K562 (cell line): ENCODE results near the gene MEIKIN. TPM values are rescaled to one million over a fixed set of nuclear protein-coding genes. Genes with fewer than 3 reads are reported as not detected.

Source experiments
- ATAC-seq: fragments of 200-7000 bp; cut with Tn5 transposase; 3 replicates; pipeline ENCODE4 v1.9.1; 2020; ENCODE audit warnings: moderate library complexity
- BruUV-seq: library from RNA; stranded (reverse); fragments of 400-500 nt; replicated peaks from 2 replicates; lab custom pipeline; 2021; lab: Mats Ljungman, UMichigan
- CTCF ChIA-PET: fragments of 300-600 bp; formaldehyde crosslinking; extraction: SDS; loops from one replicate; lab custom pipeline; 2021; ENCODE audit warnings: low intra/inter-chr PET ratio; lab: Yijun Ruan, JAX
- POLR2A ChIA-PET: fragments of 300-600, 350-650 bp; sonication (Branson Sonifier 250); formaldehyde crosslinking; extraction: SDS; loops from one replicate; lab custom pipeline; 2021; ENCODE audit warnings: antibody characterized with exemption, inconsistent platforms; lab: Yijun Ruan, JAX
- DNase-seq, 4 experiments: peaks; one replicate each; pipeline versions ENCODE4 v3.0.0 to v3.0.0-alpha.2; 2011 to 2018; ENCODE audit warnings: low spot score in 3 of 4, mixed read lengths in 3 of 4; ENCODE audit errors: extremely low read depth in 1 of 4
- FAIRE-seq: peaks from 2 replicates; lab custom pipeline; 2011; peaks lifted over from hg19 to GRCh38; lab: Jason Lieb, UNC
- H2AFZ ChIP-seq: 2 replicates; pipeline ENCODE4 v1.6.0; 2011; ENCODE audit warnings: low read depth, low read length, control low read depth, inconsistent platforms
- H3K27ac ChIP-seq: fragments of 200-600 bp; 3 replicates; pipeline ENCODE4 v1.8.0; 2011; ENCODE audit warnings: low read depth, mild to moderate bottlenecking, control low read depth, inconsistent platforms, low read length, moderate library complexity, mixed read lengths; ENCODE audit errors: extremely low read depth
- H3K27me3 ChIP-seq, 2 experiments: fragments of 300-600 bp in 1 of 2; 2 replicates in 1 of 2; 3 replicates in 1 of 2; pipeline versions ENCODE4 v1.6.0 to v1.8.0; 2011; ENCODE audit warnings: inconsistent platforms in 2 of 2, low read length in 2 of 2, mild to moderate bottlenecking in 1 of 2, mixed read lengths in 1 of 2, moderate library complexity in 1 of 2; ENCODE audit not compliant: control insufficient read depth in 2 of 2, insufficient read depth in 2 of 2
- H3K36me3 ChIP-seq: fragments of 300-600 bp; 3 replicates; pipeline ENCODE4 v1.8.0; 2011; ENCODE audit warnings: mild to moderate bottlenecking, low read length, inconsistent platforms; ENCODE audit not compliant: control insufficient read depth, insufficient read depth
- H3K4me1 ChIP-seq, 2 experiments: fragments of 200-600 bp in 1 of 2; replicated peaks in 1 of 2; 2 replicates in 1 of 2; 3 replicates in 1 of 2; pipeline versions ENCODE4 v1.5.1 to v1.8.0; 2011; ENCODE audit warnings: inconsistent platforms in 2 of 2, low read length in 2 of 2, mild to moderate bottlenecking in 1 of 2, mixed read lengths in 1 of 2, moderate library complexity in 1 of 2; ENCODE audit not compliant: control insufficient read depth in 2 of 2, insufficient read depth in 2 of 2
- H3K4me2 ChIP-seq: 2 replicates; pipeline ENCODE4 v1.6.1; 2011; ENCODE audit warnings: low read length, control low read depth, inconsistent platforms, mixed read lengths; ENCODE audit not compliant: insufficient read depth
- H3K4me3 ChIP-seq: fragments of 200-600 bp; sonication (generic), shearing (Covaris generic); 2 replicates; pipeline ENCODE4 v1.5.1; 2016; ENCODE audit warnings: control low read depth, inconsistent platforms
- H3K79me2 ChIP-seq: fragments of 200-600 bp; 3 replicates; pipeline ENCODE4 v1.8.0; 2011; ENCODE audit warnings: low read length, inconsistent platforms; ENCODE audit not compliant: control insufficient read depth, insufficient read depth
- H3K9ac ChIP-seq, 2 experiments: 2 replicates each; pipeline versions ENCODE4 v1.6.0 to v1.6.1; 2011; ENCODE audit warnings: low read depth in 2 of 2, low read length in 2 of 2, control low read depth in 1 of 2, inconsistent platforms in 1 of 2, mild to moderate bottlenecking in 1 of 2, mixed read lengths in 1 of 2; ENCODE audit not compliant: insufficient read depth in 1 of 2
- H3K9me1 ChIP-seq: one replicate; pipeline ENCODE4 v1.6.0; 2011; ENCODE audit warnings: inconsistent platforms, mild to moderate bottlenecking, low read length, moderate library complexity; ENCODE audit not compliant: control insufficient read depth, insufficient read depth
- H3K9me3 ChIP-seq: replicated peaks from 2 replicates; pipeline ENCODE4 v1.5.1; 2011; ENCODE audit warnings: low read depth, low read length, inconsistent platforms; ENCODE audit not compliant: control insufficient read depth, insufficient read depth
- H4K20me1 ChIP-seq: replicated peaks from 2 replicates; pipeline ENCODE4 v1.6.1; 2011; ENCODE audit warnings: low read length, inconsistent platforms, mixed read lengths; ENCODE audit not compliant: control insufficient read depth, insufficient read depth
- ASH1L ChIP-seq: fragments of 450-650 bp; IDR thresholded peaks from 2 replicates; pipeline ENCODE4 v1.6.1; 2018; ENCODE audit warnings: borderline replicate concordance, mild to moderate bottlenecking, low read depth; ENCODE audit not compliant: partially characterized antibody
- ATF3 ChIP-seq, 2 experiments: fragments of 450-650 bp in 1 of 2; sonication (generic) in 1 of 2; formaldehyde crosslinking in 1 of 2; IDR thresholded peaks in 1 of 2; conservative IDR thresholded peaks in 1 of 2; 2 replicates each; pipeline versions ENCODE4 v1.6.1 to v1.8.1; 2016 to 2023; ENCODE audit warnings: mild to moderate bottlenecking in 2 of 2, moderate library complexity in 2 of 2, inconsistent platforms in 1 of 2, missing genetic modification reagents in 1 of 2
- BCOR ChIP-seq: fragments of 450-650 bp; IDR thresholded peaks from 2 replicates; pipeline ENCODE4 v1.6.1; 2016
- DNMT1 ChIP-seq: fragments of 450-650 bp; IDR thresholded peaks from 2 replicates; pipeline ENCODE4 v1.6.1; 2016; ENCODE audit warnings: antibody characterized with exemption, mild to moderate bottlenecking
- HCFC1 ChIP-seq: IDR thresholded peaks from 2 replicates; pipeline ENCODE4 v1.6.1; 2012; ENCODE audit warnings: low read depth, low read length, improper control_type of control experiment
- MBD2 ChIP-seq: sonication (generic); IDR thresholded peaks from 2 replicates; pipeline ENCODE4 v1.6.1; 2016; ENCODE audit warnings: low read depth, borderline replicate concordance
- MCM7 ChIP-seq, 2 experiments: fragments of 450-650 bp; IDR thresholded peaks; 2 replicates each; pipeline ENCODE4 v1.6.1; 2016 to 2018
- RBM17 ChIP-seq: fragments of 200-400 bp; formaldehyde crosslinking; IDR thresholded peaks from 2 replicates; pipeline ENCODE4 v1.6.1; 2017; ENCODE audit warnings: low read depth, mild to moderate bottlenecking, low read length, borderline replicate concordance
- SUPT5H ChIP-seq: fragments of 450-650 bp; IDR thresholded peaks from 2 replicates; pipeline ENCODE4 v1.6.1; 2016
- ZNF175 ChIP-seq: fragments of 200-800 bp; sonication (Bioruptor generic); IDR thresholded peaks from 2 replicates; pipeline ENCODE4 v1.6.1; 2016; ENCODE audit warnings: low read depth, mild to moderate bottlenecking, missing genetic modification characterization, missing compliant biosample characterization
- WGBS: fragments of 100-300 bp; shearing (Covaris generic); methylation state at CpG from one replicate; pipeline ENCODE4 v1.1.6; 2016; ENCODE audit warnings: low coverage, mixed read lengths; ENCODE audit not compliant: insufficient coverage; ENCODE audit errors: missing lambda C conversion rate; 5-methylcytosine and 5-hydroxymethylcytosine counted together
- in situ Hi-C: fragments of 300-500 bp; cut with MboI; formaldehyde crosslinking; loops from 4 replicates; pipeline ENCODE4 v1.15.0; 2018; ENCODE audit warnings: inconsistent platforms, mixed read lengths
- intact Hi-C: fragments of 100-400 bp; cut with micrococcal nuclease; formaldehyde crosslinking; loops from 2 replicates; pipeline ENCODE4 v1.14.2; 2022
- polyA plus RNA-seq, 8 experiments: library from polyadenylated mRNA; depleted of rRNA in 4 of 8; stranded (reverse) in 5 of 8; unstranded in 3 of 8; fragments of >200 nt; fragmentation: Nextera tagmentation in 2 of 8; fragmentation: Illumina TruSeq in 1 of 8; extraction: Ambion mirVana in 2 of 8; extraction: Trizol in 1 of 8; gene quantifications; 2 replicates each; pipeline versions ENCODE4 v1.2.1 to v1.2.3, GENCODE V29; 2011 to 2014; ENCODE audit warnings: inconsistent platforms in 1 of 8, missing spikeins in 1 of 8
- total RNA-seq, 7 experiments: library from RNA; depleted of rRNA in 6 of 7; stranded (reverse); fragments of >200 nt in 6 of 7; fragmentation: Illumina TruSeq in 2 of 7; extraction: Trizol in 2 of 7; gene quantifications; 2 replicates each; pipeline versions ENCODE4 v1.2.1 to v1.2.3, GENCODE V29; 2011 to 2021; ENCODE audit warnings: low replicate concordance in 1 of 7

Gene MEIKIN
- total and polyA plus RNA-seq, 9 of the 15 experiments (the other 6 are each of a cell fraction or from before 2014, with no cell fraction given): 0.18 TPM; not detected in 8

- H3K27ac ChIP-seq: no peak overlapping the region
- no peak for TF ChIP-seq RBM17
- TF ChIP-seq MBD2: no peak
- no peak for TF ChIP-seq SUPT5H
- no peak for TF ChIP-seq ZNF175 (CRISPR knock-in tag)
- TF ChIP-seq DNMT1: no peak
- no peak for TF ChIP-seq MCM7 (IDR thresholded peaks at IDR 0.05)
- ChIA-PET POLR2A (interaction anchor here (0.6 to 1.1 kb wide), 4 partner anchors 203 to 729 kb away, joined by 3 to 4 read pairs (median 3); no protein-coding TSS in a partner anchor), CTCF (no interaction called here)
- H3K9me1 ChIP-seq: peaks cover 10% of the 10 kb centered on the region
- no peaks in the 10 kb centered on the region for H3K36me3 ChIP-seq
- H4K20me1 ChIP-seq: peaks cover 5% of the 10 kb centered on the region; the same call in 1 of the 2 replicates
- no TSS peak for BruUV-seq
- ATAC-seq (no peak), FAIRE-seq (no peak), DNase-seq (no peak)
- no peak overlapping the region for H3K4me3 ChIP-seq
- intact Hi-C loops (no loop called here), in situ Hi-C loops (no loop called here)
- peak overlapping the region; percentile 34; the same call in 1 of the 2 replicates for H2AFZ ChIP-seq
- peak overlapping the region in 1 of 2 experiments; percentile 66; a peak in 2 of 4 replicates for H3K9ac ChIP-seq
- H3K4me1 ChIP-seq: peaks cover 53 to 54% of the 10 kb centered on the region in 2 experiments
- H3K79me2 ChIP-seq: no peaks in the 10 kb centered on the region
- H3K27me3 ChIP-seq: no peaks in the 10 kb centered on the region
- WGBS: 65% methylated on average over 4 of the region's 4 CpGs
- H3K4me2 ChIP-seq: peak overlapping the region; percentile 65; the same call in 1 of the 2 replicates
- H3K9me3 ChIP-seq: no peaks in the 10 kb centered on the region
Observed at GRCh38 chr5:131993676-131994075, 48.2 kb upstream of the MEIKIN start.

GRCh38 chr5:131992370-131992769 is 46.9 kb upstream of the MEIKIN start:
- no peak for DNase-seq

More at GRCh38 chr5:131992370-131992769, 46.9 kb upstream of the MEIKIN start:
- FAIRE-seq (no peak), ATAC-seq (no peak)
- H3K4me3 ChIP-seq: no peak overlapping the region
- H3K9ac ChIP-seq: no peak overlapping the region
- peaks cover 10% of the 10 kb centered on the region for H3K9me1 ChIP-seq
- no peaks in the 10 kb centered on the region for H3K79me2 ChIP-seq
- H3K27me3 ChIP-seq: no peaks in the 10 kb centered on the region
- H3K9me3 ChIP-seq: no peaks in the 10 kb centered on the region
- CTCF ChIA-PET: no interaction called here
- no peak overlapping the region for H2AFZ ChIP-seq
- intact Hi-C loops (no loop called here), in situ Hi-C loops (no loop called here)
- TF ChIP-seq HCFC1: no peak
- TF ChIP-seq ASH1L: no peak
- no peak for TF ChIP-seq BCOR
- TF ChIP-seq ATF3 (IDR thresholded peaks at IDR 0.05): peak; percentile 45; the same call in 1 of the 2 replicates
- TF ChIP-seq ATF3 (CRISPR knock-in tag; conservative IDR thresholded peaks at IDR 0.05): no peak
- H3K4me2 ChIP-seq: no peak overlapping the region
- 70% methylated on average over 5 of the region's 5 CpGs for WGBS
- no peaks in the 10 kb centered on the region for H3K36me3 ChIP-seq
- POLR2A ChIA-PET: interaction anchor here (1.0 to 1.9 kb wide), 4 partner anchors 8 to 68 kb away, joined by 3 to 4 read pairs (median 3); partner anchors contain the start of gene IL3
- H4K20me1 ChIP-seq: peaks cover 5% of the 10 kb centered on the region; the same call in 1 of the 2 replicates
- no peak overlapping the region for H3K27ac ChIP-seq
- no TSS peak for BruUV-seq
- peaks cover 40 to 41% of the 10 kb centered on the region in 2 experiments for H3K4me1 ChIP-seq
